Keratinocyte (primary cell): ENCODE measurements around the gene KIF26A.

ENCODE experiments used
- CTCF ChIP-seq, 3 experiments: IDR thresholded peaks in 1 of 3; conservative IDR thresholded peaks in 1 of 3; optimal IDR thresholded peaks in 1 of 3; 2 replicates in 2 of 3; 3 replicates in 1 of 3; pipeline versions ENCODE3 to v1.5.1; 2011; ENCODE audit warnings: low read length in 3 of 3, mild to moderate bottlenecking in 3 of 3, moderate library complexity in 2 of 3, control low read depth in 1 of 3, inconsistent platforms in 1 of 3; ENCODE audit not compliant: insufficient read depth in 2 of 3; ENCODE audit errors: extremely low read depth in 1 of 3
- EZH2 ChIP-seq: IDR thresholded peaks from one replicate; pipeline ENCODE4 v1.6.1; 2012; ENCODE audit warnings: inconsistent platforms, mild to moderate bottlenecking, low read length, moderate library complexity

- TF ChIP-seq CTCF (optimal IDR thresholded peaks at IDR 0.05 in 1 of 3, IDR thresholded peaks at IDR 0.05 in 1 of 3, conservative IDR thresholded peaks at IDR 0.05 in 1 of 3; ENCODE audit: extremely low read depth in 1 of 3, insufficient read depth in 2 of 3, low read length in 3 of 3) = no peak
- no peak for TF ChIP-seq EZH2
These were observed 32.4 kb upstream of the KIF26A start for GRCh38 chr14:104105822-104106470.
